Purkinje cell (primary cell): ENCODE measurements around the gene AVPR2. TPM values are rescaled to one million over a fixed set of nuclear protein-coding genes. Genes with fewer than 3 reads are reported as not detected.

ENCODE experiments used
- polyA plus RNA-seq: library from polyadenylated mRNA; unstranded; fragments of >200 nt; fragmentation: Nextera tagmentation; gene quantifications from 2 replicates; pipeline ENCODE4 v1.2.1, GENCODE V29; 2014

The AVPR2 gene
- not detected in 2 replicates for polyA plus RNA-seq

DNA sequence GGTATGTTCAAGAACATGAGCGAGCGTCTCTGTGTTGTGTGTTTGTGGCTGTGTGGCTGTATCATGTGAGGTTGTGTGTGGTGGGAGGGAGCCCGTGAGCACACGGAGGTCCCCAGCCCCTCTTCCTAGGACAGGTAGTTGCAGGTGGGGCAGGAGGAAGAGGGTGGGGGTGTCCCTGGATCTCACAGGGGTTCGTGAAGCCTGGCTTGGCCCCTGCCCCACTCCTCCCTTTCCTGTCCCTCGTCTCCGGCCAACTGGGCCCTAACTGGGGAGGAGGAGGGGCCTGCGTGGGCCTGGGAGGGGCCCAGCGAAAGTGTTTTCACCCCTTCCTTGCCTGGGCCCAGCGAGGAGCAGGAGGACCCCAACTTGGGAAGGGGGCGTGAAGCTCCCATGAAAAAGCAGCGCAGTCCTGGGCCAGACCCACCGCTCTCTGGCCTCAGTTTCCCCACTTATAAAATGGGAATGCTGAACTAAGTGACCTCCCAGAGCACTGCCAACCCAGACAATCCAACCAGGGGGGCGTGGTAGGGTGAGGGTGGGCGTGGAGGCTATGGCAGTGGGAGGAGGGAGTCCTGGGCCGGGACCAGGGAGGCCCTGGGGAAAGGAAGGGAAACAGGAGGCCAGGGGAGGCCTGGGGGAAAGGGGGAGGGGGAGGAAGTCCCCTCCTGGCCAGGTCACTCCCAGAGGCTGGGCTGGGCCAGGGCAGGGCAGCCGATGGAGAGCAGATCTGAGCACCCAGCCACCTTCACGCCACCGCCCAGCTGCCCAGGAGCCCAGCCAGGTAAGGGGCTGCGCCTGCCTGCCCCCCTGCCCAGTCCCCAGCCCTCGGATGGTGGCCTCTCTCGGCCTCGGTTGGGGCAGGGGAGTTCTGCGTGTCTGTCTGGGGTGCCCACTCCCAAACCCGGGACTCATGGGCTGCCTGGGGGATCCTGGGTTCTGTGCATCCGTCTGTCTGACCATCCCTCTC is at the start of gene AVPR2:
Gene AVPR2 (plus strand): TSS at position 683 of the 967 bp plus-strand sequence. CDS start 473 bp downstream, outside the sequence.

DNA sequence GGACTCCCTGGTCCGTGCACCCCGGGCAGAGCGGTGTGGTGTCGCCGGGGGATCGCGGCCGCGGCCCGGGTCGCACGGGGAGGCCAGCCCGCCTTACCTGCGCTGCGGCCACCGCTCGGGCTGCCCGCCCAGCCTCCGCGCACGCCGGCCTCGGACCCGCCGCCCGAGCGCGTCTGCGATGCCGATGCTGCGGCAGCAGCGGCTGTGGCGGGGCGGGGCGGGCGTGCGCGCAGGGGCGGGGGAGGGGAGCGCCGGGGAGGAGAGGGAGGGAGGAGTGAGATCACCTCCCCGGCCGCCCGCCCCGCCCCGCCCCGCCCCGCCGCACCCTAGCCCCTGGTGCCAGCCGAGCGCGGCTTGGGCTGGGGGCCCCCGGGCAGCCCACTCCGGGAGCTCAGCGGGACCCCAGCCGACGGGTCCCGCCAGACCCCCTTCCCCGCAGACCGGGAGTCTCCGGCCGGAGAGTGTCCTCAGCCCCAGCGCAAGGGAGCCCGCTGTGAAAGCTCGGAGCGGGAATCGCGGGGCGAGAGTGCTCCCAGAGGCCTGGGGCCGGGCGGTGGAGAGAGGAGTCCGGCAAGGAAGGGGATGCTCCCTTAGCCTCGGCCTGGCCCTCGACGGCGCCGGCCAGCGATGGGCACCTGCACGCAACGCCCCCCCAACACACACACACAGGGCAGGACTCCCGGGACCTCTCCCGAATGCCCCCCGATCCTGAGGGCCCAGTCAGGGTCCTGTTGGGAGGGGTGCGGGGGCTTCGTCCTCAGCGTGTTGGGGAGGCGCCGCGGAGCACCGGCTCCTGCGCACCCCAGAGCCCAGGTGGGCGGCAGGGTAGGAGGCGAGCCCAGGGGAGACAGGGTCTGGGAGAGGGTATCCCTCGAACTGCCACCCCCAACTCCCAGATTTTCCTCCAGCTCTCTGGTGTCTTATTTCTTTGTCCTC is 18.2 kb upstream of the AVPR2 start, which contains the start of gene L1CAM:
Gene L1CAM (minus strand): TSS at position 206 of the 936 bp plus-strand sequence. CDS start 10,337 bp downstream, outside the sequence.

DNA sequence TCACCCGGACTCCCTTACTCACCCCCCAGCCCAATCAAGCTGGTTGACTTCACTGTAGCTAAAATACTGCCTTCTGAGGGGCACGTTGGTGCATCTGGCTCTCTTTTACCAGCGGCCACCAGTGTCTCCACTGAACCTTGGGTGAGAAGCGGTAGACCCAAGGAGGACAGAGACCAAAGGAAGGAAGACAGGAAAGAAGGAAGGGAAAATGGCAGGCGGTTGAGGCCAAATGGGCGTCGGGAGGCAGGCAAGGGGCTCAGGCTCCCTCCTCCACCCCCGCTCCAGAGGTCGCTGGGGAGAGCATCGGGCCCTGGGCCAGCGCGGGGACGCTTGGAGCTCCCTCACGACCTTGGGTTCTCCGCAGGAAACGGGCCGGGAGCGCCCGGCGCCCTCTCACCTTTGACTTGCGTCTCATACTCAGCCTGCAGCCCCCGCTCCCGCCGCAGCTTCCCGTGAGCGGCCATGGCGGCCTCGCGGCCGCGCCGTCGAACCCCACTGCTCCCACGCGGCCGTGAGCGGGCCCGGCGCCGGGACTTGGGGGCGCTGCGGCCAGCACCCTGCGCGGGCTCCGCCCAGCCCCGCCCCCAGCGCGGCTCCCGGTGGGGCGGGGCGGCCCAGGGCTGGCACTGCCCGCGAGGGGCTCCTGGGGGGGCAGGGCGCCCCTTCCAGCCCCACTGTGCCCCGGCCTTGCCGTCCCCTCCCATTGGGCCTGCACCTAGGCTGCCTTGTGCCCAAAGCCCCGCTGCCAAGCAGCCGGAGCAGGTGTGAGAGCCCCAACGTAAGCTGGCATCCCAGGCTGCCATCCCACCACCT is 21.5 kb downstream of the AVPR2 start, which contains the start of gene ARHGAP4:
Gene ARHGAP4 (minus strand): TSS at position 526 of the 813 bp plus-strand sequence. CDS start 62 bp downstream, at position 464.

GRCh38 chrX:153934762-153935325 is 30.4 kb downstream of the AVPR2 start, which contains the start of gene NAA10:
NAA10 (minus strand) TSS chrX:153935037; CDS start chrX:153934904, 133 bp downstream.

DNA sequence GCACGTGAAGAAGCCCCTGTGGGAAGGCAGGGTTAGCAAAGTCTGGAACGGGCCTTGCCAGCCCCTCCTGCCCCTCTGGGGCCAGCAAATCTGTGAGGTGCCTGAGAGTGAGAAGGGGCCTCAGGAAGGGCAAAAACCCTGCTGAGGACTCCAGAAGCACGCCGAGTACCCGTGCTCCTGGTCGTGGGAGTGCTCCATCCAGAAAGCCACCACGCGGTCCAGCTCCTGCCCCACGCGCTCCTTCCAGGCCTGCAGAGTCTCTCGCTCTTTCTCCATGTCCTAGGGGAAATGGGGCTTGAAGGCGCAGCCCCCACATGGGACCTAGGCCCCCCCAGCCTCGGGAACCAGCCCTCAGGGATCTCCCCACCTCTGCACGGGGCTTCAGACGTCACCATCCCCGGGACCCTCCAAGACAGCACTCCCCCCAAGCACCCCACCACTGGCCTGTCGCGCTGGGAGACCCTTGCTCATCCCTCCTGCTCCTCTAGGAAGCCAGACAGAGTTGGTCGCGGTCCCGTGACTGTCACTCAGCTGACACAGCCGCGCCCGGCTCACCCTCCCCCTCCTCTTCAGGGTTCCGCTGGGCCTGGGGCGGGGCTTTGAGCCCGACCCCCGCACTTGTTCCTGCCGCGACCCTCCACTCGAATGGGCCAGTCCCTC is 39.8 kb downstream of the AVPR2 start, which contains the start of gene RENBP:
Gene RENBP (minus strand): TSS at position 504 of the 660 bp plus-strand sequence. CDS start 33 bp downstream, at position 471.

Other genes starting within 250 kb of the AVPR2 start
- 1.4 TPM in 1 of 2 replicates, not detected in the other for gene PNCK, start 230.9 kb upstream of the AVPR2 start, polyA plus RNA-seq
- gene SLC6A8, start 216.7 kb upstream of the AVPR2 start, polyA plus RNA-seq = 0.39 and 0.70 TPM in 2 replicates
- 151 and 213 TPM in 2 replicates for gene BCAP31, start 180.3 kb upstream of the AVPR2 start, polyA plus RNA-seq
- 0.07 and 2.8 TPM in 2 replicates for gene ABCD1, start 179.8 kb upstream of the AVPR2 start, polyA plus RNA-seq
- not detected in 2 replicates for gene PLXNB3, start 140.4 kb upstream of the AVPR2 start, polyA plus RNA-seq
- gene SRPK3, start 123.6 kb upstream of the AVPR2 start, polyA plus RNA-seq = 2.0 TPM in 1 of 2 replicates, not detected in the other
- 85.8 and 95.3 TPM in 2 replicates for gene IDH3G, start 110.3 kb upstream of the AVPR2 start, polyA plus RNA-seq
- 580 and 718 TPM in 2 replicates for gene SSR4, start 110.0 kb upstream of the AVPR2 start, polyA plus RNA-seq
- 0.43 and 2.1 TPM in 2 replicates for gene PDZD4, start 74.1 kb upstream of the AVPR2 start, polyA plus RNA-seq
- 6.9 and 7.2 TPM in 2 replicates for gene L1CAM, start 18.5 kb upstream of the AVPR2 start, polyA plus RNA-seq
- gene ARHGAP4, start 21.6 kb downstream of the AVPR2 start, polyA plus RNA-seq = not detected in 2 replicates
- 53.4 and 55.0 TPM in 2 replicates for gene NAA10, start 30.4 kb downstream of the AVPR2 start, polyA plus RNA-seq
- not detected in 2 replicates for gene RENBP, start 40.0 kb downstream of the AVPR2 start, polyA plus RNA-seq
- 4.1 and 5.5 TPM in 2 replicates for gene HCFC1, start 67.1 kb downstream of the AVPR2 start, polyA plus RNA-seq
- gene TMEM187, start 68.1 kb downstream of the AVPR2 start, polyA plus RNA-seq = 1.6 and 5.4 TPM in 2 replicates
- 2.4 and 3.6 TPM in 2 replicates for gene IRAK1, start 115.2 kb downstream of the AVPR2 start, polyA plus RNA-seq
- 4.3 and 6.9 TPM in 2 replicates for gene MECP2, start 193.0 kb downstream of the AVPR2 start, polyA plus RNA-seq
- not detected in 2 replicates for gene OPN1LW, start 239.6 kb downstream of the AVPR2 start, polyA plus RNA-seq